HG03108 (cell line): ENCODE results near the gene LRAT.

Source experiments
- ATAC-seq: cut with Tn5 transposase; IDR thresholded peaks from one replicate; pipeline ENCODE4 v1.9.1; 2021; ENCODE audit warnings: moderate library complexity; ENCODE audit not compliant: unreplicated experiment

The LRAT gene

GRCh38 chr4:154760895-154761294, 17.1 kb downstream of the LRAT start:
- no peak for ATAC-seq

- ATAC-seq, result no peak
These were observed 34.5 kb downstream of the LRAT start for GRCh38 chr4:154778264-154778663.

GRCh38 chr4:154779362-154779947, 35.7 kb downstream of the LRAT start:
- ATAC-seq, result no peak

- ATAC-seq, result no peak
These were observed 37.6 kb downstream of the LRAT start, which contains the start of gene RBM46 for GRCh38 chr4:154781126-154781982. Gene RBM46 (plus strand): TSS chr4:154781272. CDS start chr4:154796753, 15,481 bp downstream.

GRCh38 chr4:154781983-154782293, 38.1 kb downstream of the LRAT start:
- ATAC-seq, result no peak
